Measurements from ENCODE around the gene POLDIP2.

- no peak for TF ChIP-seq CTCF (IDR thresholded peaks at IDR 0.05 in 4 of 5, conservative IDR thresholded peaks at IDR 0.05 in 1 of 5)
- no peak for TF ChIP-seq POLR2A (IDR thresholded peaks at IDR 0.05)
Measured at GRCh38 chr17:28306954-28307401, 50.3 kb downstream of the POLDIP2 start.
